BLaER1 treated with 17β-estradiol and CSF1 and Interleukin-3, amounts not matched to agents 10 nM and 100 nM (cell line): ENCODE data around the gene WDR37.

ENCODE experiments used
- H3K27ac ChIP-seq, 11 experiments: shearing (Covaris generic); formaldehyde crosslinking; 2 replicates each; pipeline ENCODE4 v1.8.1; 2022
- H3K27me3 ChIP-seq, 11 experiments: shearing (Covaris generic); formaldehyde crosslinking; 2 replicates each; pipeline ENCODE4 v1.8.1; 2022
- H3K36me3 ChIP-seq, 11 experiments: shearing (Covaris generic); formaldehyde crosslinking; 2 replicates each; pipeline ENCODE4 v1.8.1; 2022
- H3K4me1 ChIP-seq, 10 experiments: shearing (Covaris generic); formaldehyde crosslinking; 2 replicates each; pipeline ENCODE4 v1.8.1; 2022
- H3K4me2 ChIP-seq, 11 experiments: shearing (Covaris generic); formaldehyde crosslinking; 2 replicates each; pipeline ENCODE4 v1.8.1; 2022
- H3K4me3 ChIP-seq, 10 experiments: shearing (Covaris generic); formaldehyde crosslinking; 2 replicates each; pipeline ENCODE4 v1.8.1; 2022
- H3K9ac ChIP-seq, 11 experiments: shearing (Covaris generic); formaldehyde crosslinking; 2 replicates each; pipeline ENCODE4 v1.8.1; 2022
- H3K9me3 ChIP-seq, 11 experiments: shearing (Covaris generic); formaldehyde crosslinking; replicated peaks in 1 of 11; 2 replicates each; pipeline ENCODE4 v1.8.1; 2022
- H4K20me1 ChIP-seq, 11 experiments: shearing (Covaris generic); formaldehyde crosslinking; 2 replicates each; pipeline ENCODE4 v1.8.1; 2022
- Cebpa-rat ChIP-seq, 11 experiments: shearing (Covaris generic); IDR thresholded peaks; 2 replicates each; pipeline ENCODE4 v1.8.1; 2022

The WDR37 gene

GRCh38 chr10:1068380-1069361 lies 12.5 kb downstream of the WDR37 start:
- Histone ChIP-seq H4K20me1 (peaks cover 0 to 75% (median 17%) of the 10 kb centered on the region in 11 experiments; a peak in 17 of 22 replicates), H3K4me3 (no peak overlapping the region), H3K27me3 (no peaks in the 10 kb centered on the region), H3K27ac (peak overlapping the region in 4 of 11 experiments; percentile 41 to 51 (median 45); a peak in 4 of 22 replicates), H3K9ac (no peak overlapping the region), H3K36me3 (peaks cover 20 to 55% (median 30%) of the 10 kb centered on the region in 11 experiments), H3K4me2 (peak overlapping the region in 10 of 11 experiments; percentile 3 to 49 (median 33); a peak in 13 of 22 replicates), H3K9me3 (peaks cover 0 to 4% (median 0%) of the 10 kb centered on the region in 11 experiments; a peak in 2 of 22 replicates), H3K4me1 (peaks cover 30 to 52% (median 39%) of the 10 kb centered on the region in 10 experiments)
- TF ChIP-seq Cebpa-rat (IDR thresholded peaks at IDR 0.05): no peak

GRCh38 chr10:1070919-1071318 lies 14.7 kb downstream of the WDR37 start:
- H3K4me3 ChIP-seq: no peak overlapping the region
- H3K9me3 ChIP-seq: peaks cover 0 to 4% (median 0%) of the 10 kb centered on the region in 11 experiments; a peak in 2 of 22 replicates
- H3K4me2 ChIP-seq: peak overlapping the region in 2 of 11 experiments; percentile 15 to 60; a peak in 2 of 22 replicates
- H3K27ac ChIP-seq: peak overlapping the region in 4 of 11 experiments; percentile 16 to 47 (median 30); a peak in 5 of 22 replicates
- H3K4me1 ChIP-seq: peaks cover 9 to 32% (median 25%) of the 10 kb centered on the region in 10 experiments
- no peaks in the 10 kb centered on the region for H3K27me3 ChIP-seq
- H4K20me1 ChIP-seq: peaks cover 14 to 84% (median 34%) of the 10 kb centered on the region in 11 experiments; a peak in 20 of 22 replicates
- TF ChIP-seq Cebpa-rat (IDR thresholded peaks at IDR 0.05): peak in 3 of 11 experiments; percentile 21 to 52 (median 32); a peak in 3 of 22 replicates
- H3K9ac ChIP-seq: no peak overlapping the region; a peak in 1 of 22 replicates
- H3K36me3 ChIP-seq: peaks cover 38 to 60% (median 42%) of the 10 kb centered on the region in 11 experiments

GRCh38 chr10:1074052-1074747 lies 18.0 kb downstream of the WDR37 start:
- peaks cover 18 to 93% (median 43%) of the 10 kb centered on the region in 11 experiments; a peak in 20 of 22 replicates for H4K20me1 ChIP-seq
- no peak overlapping the region for H3K4me3 ChIP-seq
- no peak for TF ChIP-seq Cebpa-rat (IDR thresholded peaks at IDR 0.05)
- H3K4me1 ChIP-seq: peaks cover 9 to 17% (median 12%) of the 10 kb centered on the region in 10 experiments
- H3K27me3 ChIP-seq: no peaks in the 10 kb centered on the region
- H3K9me3 ChIP-seq: no peaks in the 10 kb centered on the region
- H3K4me2 ChIP-seq: no peak overlapping the region
- H3K9ac ChIP-seq: peak overlapping the region in 4 of 11 experiments; percentile 15 to 33 (median 21); a peak in 4 of 22 replicates
- H3K36me3 ChIP-seq: peaks cover 57 to 78% (median 74%) of the 10 kb centered on the region in 11 experiments
- H3K27ac ChIP-seq: peak overlapping the region in 5 of 11 experiments; percentile 3 to 60 (median 32); a peak in 6 of 22 replicates

GRCh38 chr10:1074748-1075308 lies 18.6 kb downstream of the WDR37 start:
- Histone ChIP-seq H4K20me1 (peaks cover 18 to 90% (median 45%) of the 10 kb centered on the region in 11 experiments; a peak in 20 of 22 replicates), H3K4me1 (peaks cover 3 to 11% (median 6%) of the 10 kb centered on the region in 10 experiments), H3K4me3 (no peak overlapping the region), H3K9ac (no peak overlapping the region), H3K27ac (peak overlapping the region in 2 of 11 experiments; percentile 3 to 47; a peak in 1 of 22 replicates), H3K9me3 (no peaks in the 10 kb centered on the region), H3K27me3 (no peaks in the 10 kb centered on the region), H3K4me2 (no peak overlapping the region), H3K36me3 (peaks cover 64 to 84% (median 80%) of the 10 kb centered on the region in 11 experiments)
- no peak for TF ChIP-seq Cebpa-rat (IDR thresholded peaks at IDR 0.05)

DNA sequence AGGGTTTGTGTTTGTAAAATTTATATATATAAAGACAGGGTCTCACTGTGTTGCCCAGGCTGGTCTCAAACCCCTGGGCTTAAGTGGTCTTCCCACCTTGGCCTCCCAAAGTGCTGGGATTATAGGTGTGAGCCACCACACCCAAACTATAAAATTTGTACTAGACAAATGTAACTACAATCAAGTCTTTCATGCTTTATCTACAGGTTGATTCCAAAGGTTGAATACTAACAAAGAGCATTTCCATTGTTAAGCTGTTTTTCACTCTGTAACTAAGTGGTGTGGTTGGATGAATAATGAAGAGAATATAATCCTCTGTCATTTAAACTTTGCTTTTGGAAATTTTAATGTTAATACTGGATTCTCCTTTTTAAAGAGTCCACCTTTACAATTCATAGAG lies 22.5 kb downstream of the WDR37 start:
- H3K9me3 ChIP-seq: no peaks in the 10 kb centered on the region
- no peaks in the 10 kb centered on the region for H3K27me3 ChIP-seq
- no peak overlapping the region for H3K27ac ChIP-seq
- TF ChIP-seq Cebpa-rat (IDR thresholded peaks at IDR 0.05): no peak
- H3K4me3 ChIP-seq: no peak overlapping the region
- H4K20me1 ChIP-seq: peaks cover 18 to 89% (median 36%) of the 10 kb centered on the region in 11 experiments; a peak in 21 of 22 replicates
- H3K4me2 ChIP-seq: no peak overlapping the region
- peaks cover 78 to 97% (median 94%) of the 10 kb centered on the region in 11 experiments for H3K36me3 ChIP-seq
- H3K9ac ChIP-seq: no peak overlapping the region
- H3K4me1 ChIP-seq: no peaks in the 10 kb centered on the region

DNA sequence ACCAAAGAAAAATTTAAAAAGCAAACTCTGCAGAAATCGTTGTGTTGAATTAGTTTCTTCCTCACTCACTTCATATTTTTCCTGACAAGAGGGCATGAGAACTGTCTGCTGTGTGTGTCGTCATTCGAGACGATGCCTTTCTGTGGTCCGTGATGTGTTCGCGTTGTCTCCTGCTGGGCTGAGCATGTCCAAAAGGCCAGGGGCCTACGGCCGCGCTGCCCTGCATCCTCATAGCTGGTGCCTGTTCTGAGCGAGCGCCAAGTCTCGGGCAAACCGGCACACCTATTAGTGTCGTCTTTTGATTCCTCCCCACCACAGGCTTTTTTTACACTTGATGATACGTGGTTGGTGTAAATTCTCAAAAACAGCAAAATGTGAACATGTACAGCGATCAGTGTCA lies 27.4 kb downstream of the WDR37 start:
- no peak for TF ChIP-seq Cebpa-rat (IDR thresholded peaks at IDR 0.05)
- Histone ChIP-seq H3K27ac (no peak overlapping the region), H3K4me2 (no peak overlapping the region), H3K4me1 (peaks cover 0 to 11% (median 7%) of the 10 kb centered on the region in 10 experiments; a peak in 9 of 20 replicates), H3K9ac (no peak overlapping the region), H3K9me3 (no peaks in the 10 kb centered on the region), H3K27me3 (no peaks in the 10 kb centered on the region), H3K36me3 (peaks cover 94 to 100% (median 99%) of the 10 kb centered on the region in 11 experiments), H4K20me1 (peaks cover 16 to 89% (median 47%) of the 10 kb centered on the region in 11 experiments; a peak in 17 of 22 replicates), H3K4me3 (no peak overlapping the region)

DNA sequence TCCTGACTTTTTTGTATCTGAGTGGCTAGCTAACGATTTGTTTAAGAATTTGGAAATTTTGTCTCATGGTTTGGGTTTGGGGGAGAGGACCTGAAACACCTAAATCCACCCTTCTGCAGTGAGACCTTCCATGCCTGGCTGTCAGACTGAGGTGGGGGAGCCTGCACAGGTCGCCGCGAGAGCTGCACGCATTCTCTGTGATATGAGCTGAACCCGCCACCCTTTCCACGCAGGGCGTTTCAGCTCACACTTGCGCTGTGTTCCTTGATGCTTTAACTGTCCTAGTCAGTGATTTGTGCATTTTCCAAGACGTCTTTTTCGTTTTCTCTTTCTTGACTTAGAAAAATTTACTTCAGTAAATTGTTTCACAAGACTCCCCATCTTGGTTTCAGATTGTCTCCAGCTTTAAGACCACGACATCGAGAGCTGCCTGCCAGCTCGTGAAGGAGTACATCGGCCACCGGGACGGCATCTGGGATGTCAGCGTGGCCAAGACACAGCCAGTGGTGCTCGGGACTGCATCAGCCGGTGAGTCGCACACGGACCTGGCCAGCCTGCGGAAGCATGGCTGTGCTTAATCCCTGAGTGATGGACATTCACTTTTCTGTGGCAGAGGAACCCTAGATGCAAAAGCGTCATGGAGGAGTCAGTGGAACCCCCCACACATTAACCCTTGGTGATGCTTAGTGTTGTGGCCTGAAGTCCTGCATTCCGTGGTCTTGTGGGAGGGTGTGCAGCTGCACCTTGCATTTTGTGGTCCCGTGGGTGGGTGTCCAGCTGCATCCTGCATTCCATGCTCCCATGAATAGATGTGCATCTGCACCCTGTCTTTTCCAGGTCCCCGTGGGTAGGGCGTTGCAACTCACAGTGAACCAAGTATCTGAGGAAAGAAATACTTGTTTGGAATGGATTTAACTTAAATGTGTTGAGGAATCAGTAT lies 28.1 kb downstream of the WDR37 start:
- Histone ChIP-seq H3K4me2 (peak overlapping the region in 4 of 11 experiments; percentile 18 to 28 (median 21); a peak in 4 of 22 replicates), H3K27me3 (no peaks in the 10 kb centered on the region), H4K20me1 (peaks cover 16 to 89% (median 52%) of the 10 kb centered on the region in 11 experiments; a peak in 19 of 22 replicates), H3K9ac (no peak overlapping the region), H3K4me3 (no peak overlapping the region), H3K4me1 (peaks cover 0 to 11% (median 7%) of the 10 kb centered on the region in 10 experiments; a peak in 9 of 20 replicates), H3K36me3 (peaks cover 94 to 100% (median 99%) of the 10 kb centered on the region in 11 experiments), H3K9me3 (no peaks in the 10 kb centered on the region), H3K27ac (no peak overlapping the region; a peak in 1 of 22 replicates)
- TF ChIP-seq Cebpa-rat (IDR thresholded peaks at IDR 0.05): no peak
